ENCODE results near the gene ARHGEF10L.

- TF ChIP-seq POLR2A (IDR thresholded peaks at IDR 0.05) (no peak), CTCF (IDR thresholded peaks at IDR 0.05) (no peak)
Measured at GRCh38 chr1:17496419-17496818, 43.1 kb upstream of the ARHGEF10L start.
